ENCODE data around the gene FMNL2.

DNA sequence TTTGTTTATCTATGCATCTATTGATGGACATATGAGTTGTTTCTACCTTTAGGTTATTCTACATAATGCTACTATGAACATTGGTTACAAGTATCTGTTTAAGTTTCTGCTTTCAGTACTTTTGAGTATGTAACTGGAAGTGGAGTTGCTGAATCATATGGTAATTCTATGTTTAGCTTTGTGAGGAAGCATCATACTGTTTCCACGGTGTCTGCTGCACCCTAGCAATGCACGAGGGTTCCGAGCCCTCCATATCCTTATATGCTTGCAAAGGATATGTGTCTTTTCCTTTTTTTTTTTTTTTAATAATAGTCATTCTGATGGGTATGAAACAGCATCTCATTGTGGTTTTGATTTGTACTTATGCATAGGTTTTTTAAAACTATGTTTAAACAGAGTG is 83.7 kb downstream of the FMNL2 start:
- TF ChIP-seq POLR2A (IDR thresholded peaks at IDR 0.05) = no peak
- TF ChIP-seq, protein P1, sequence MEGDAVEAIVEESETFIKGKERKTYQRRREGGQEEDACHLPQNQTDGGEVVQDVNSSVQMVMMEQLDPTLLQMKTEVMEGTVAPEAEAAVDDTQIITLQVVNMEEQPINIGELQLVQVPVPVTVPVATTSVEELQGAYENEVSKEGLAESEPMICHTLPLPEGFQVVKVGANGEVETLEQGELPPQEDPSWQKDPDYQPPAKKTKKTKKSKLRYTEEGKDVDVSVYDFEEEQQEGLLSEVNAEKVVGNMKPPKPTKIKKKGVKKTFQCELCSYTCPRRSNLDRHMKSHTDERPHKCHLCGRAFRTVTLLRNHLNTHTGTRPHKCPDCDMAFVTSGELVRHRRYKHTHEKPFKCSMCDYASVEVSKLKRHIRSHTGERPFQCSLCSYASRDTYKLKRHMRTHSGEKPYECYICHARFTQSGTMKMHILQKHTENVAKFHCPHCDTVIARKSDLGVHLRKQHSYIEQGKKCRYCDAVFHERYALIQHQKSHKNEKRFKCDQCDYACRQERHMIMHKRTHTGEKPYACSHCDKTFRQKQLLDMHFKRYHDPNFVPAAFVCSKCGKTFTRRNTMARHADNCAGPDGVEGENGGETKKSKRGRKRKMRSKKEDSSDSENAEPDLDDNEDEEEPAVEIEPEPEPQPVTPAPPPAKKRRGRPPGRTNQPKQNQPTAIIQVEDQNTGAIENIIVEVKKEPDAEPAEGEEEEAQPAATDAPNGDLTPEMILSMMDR (IDR thresholded peaks at IDR 0.05) = no peak

Measured in esophagus squamous epithelium (tissue), 4 donors.